Sigmoid colon (tissue), 7 donors: Measurements from ENCODE around the gene HECTD1. TPM values are rescaled to one million over a fixed set of nuclear protein-coding genes. Genes with fewer than 3 reads are reported as not detected.
A peak's percentile ranks its signal among the peaks of the same experiment; 100 is the strongest.
"Not testable (repeated sequence)": the region's sequence is repeated elsewhere in the genome, so short reads cannot be mapped to it uniquely, and the experiment has no call there.

ENCODE experiments used
- DNase-seq: peaks from one replicate; pipeline ENCODE4 v3.0.0-alpha.2; 2019
- H3K27ac ChIP-seq, 4 donors: fragments of 200-600 bp; sonication (generic); one replicate each; pipeline ENCODE4 v1.5.1; 2016 to 2019; ENCODE audit warnings: mild to moderate bottlenecking in 1 of 4
- H3K27me3 ChIP-seq, 3 donors: fragments of 200-600 bp; sonication (generic); one replicate each; pipeline ENCODE4 v1.5.1; 2019; ENCODE audit warnings: mild to moderate bottlenecking in 1 of 3
- H3K36me3 ChIP-seq, 4 donors: fragments of 200-600 bp; sonication (generic); one replicate each; pipeline ENCODE4 v1.5.1; 2016 to 2019
- H3K4me1 ChIP-seq, 4 donors: fragments of 200-600 bp; sonication (generic); one replicate each; pipeline ENCODE4 v1.5.1; 2017 to 2019
- H3K4me3 ChIP-seq, 4 donors: fragments of 200-600 bp; sonication (generic); one replicate each; pipeline ENCODE4 v1.5.1; 2017 to 2019; ENCODE audit warnings: mild to moderate bottlenecking in 2 of 4, moderate library complexity in 1 of 4
- H3K9me3 ChIP-seq, 4 donors: fragments of 200-600 bp in 3 of 4; sonication (generic) in 3 of 4; one replicate each; pipeline versions ENCODE4 v1.5.1 to v1.6.1; 2013 to 2019
- CTCF ChIP-seq, 4 experiments: fragments of 450-650 bp in 3 of 4; fragments of 200-600 bp in 1 of 4; IDR thresholded peaks; one replicate each; pipeline ENCODE4 v1.5.1; 2016 to 2019; ENCODE audit warnings: antibody characterized with exemption in 4 of 4, mild to moderate bottlenecking in 3 of 4, moderate library complexity in 2 of 4
- EP300 ChIP-seq, 4 donors: sonication (generic); formaldehyde crosslinking; IDR thresholded peaks; one replicate each; pipeline ENCODE4 v1.6.1; 2017; ENCODE audit warnings: antibody characterized with exemption in 4 of 4
- POLR2A ChIP-seq, 2 donors: fragments of 450-650 bp; IDR thresholded peaks; one replicate each; pipeline ENCODE4 v1.6.1; 2016; ENCODE audit warnings: antibody characterized with exemption in 2 of 2, mild to moderate bottlenecking in 2 of 2, moderate library complexity in 2 of 2
- POLR2AphosphoS5 ChIP-seq, 4 donors: sonication (generic); formaldehyde crosslinking; IDR thresholded peaks; one replicate each; pipeline ENCODE4 v1.6.1; 2017; ENCODE audit warnings: antibody characterized with exemption in 4 of 4
- WGBS, 2 donors: extraction: QIAGEN DNeasy Blood & Tissue Kit; methylation state at CpG; one replicate each; pipeline ENCODE4 v1.1.7; 2013; 5-methylcytosine and 5-hydroxymethylcytosine counted together
- intact Hi-C: fragments of 100-400 bp; cut with DNase I; formaldehyde crosslinking; loops from one replicate; pipeline ENCODE4 v1.15.1; 2023
- polyA plus RNA-seq, 3 donors: library from polyadenylated mRNA; stranded (reverse); fragments of 200-250 nt; gene quantifications; one replicate each; pipeline ENCODE4 v1.2.3, GENCODE V29; 2013
- small RNA-seq, 3 donors: library from RNA; depleted of rRNA; stranded (forward); fragments of <200 nt; gene quantifications; one replicate each; pipeline ENCODE3, GENCODE V24; 2016
- total RNA-seq, 4 donors: library from RNA; depleted of rRNA; stranded (reverse); fragments of >200 nt; gene quantifications; one replicate each; pipeline ENCODE4 v1.1.0, GENCODE V29; 2016
- donor health status: healthy with polysubstance abuse.
- donor health status: Bipolar disorder and iron deficiency.
- donor health status: healthy.

Gene HECTD1
- total and polyA plus RNA-seq, 7 donors = 30.0 to 186 (median 152) TPM

GRCh38 chr14:31052905-31053586 is 154.5 kb downstream of the HECTD1 start:
- H3K4me1 ChIP-seq = peaks cover 0 to 17% (median 9%) of the 10 kb centered on the region in 4 donors
- H3K27ac ChIP-seq = peak overlapping the region; percentile 23 to 41 (median 30)
- H3K9me3 ChIP-seq, H3K27me3 ChIP-seq, H3K36me3 ChIP-seq, H3K4me3 ChIP-seq, intact Hi-C loops: not testable (repeated sequence)
- peak in 2 of 4 donors; percentile 14 to 35 for TF ChIP-seq POLR2AphosphoS5 (IDR thresholded peaks at IDR 0.05)
- peak; percentile 85 for DNase-seq
- 77 to 83% methylated on average over 9 of the region's 9 CpGs for WGBS, 2 donors

GRCh38 chr14:31051511-31051910 is 156.1 kb downstream of the HECTD1 start:
- no peak for DNase-seq
- 69 to 79% methylated on average over 4 of the region's 4 CpGs for WGBS, 2 donors
- no peaks in the 10 kb centered on the region for H3K36me3 ChIP-seq
- intact Hi-C loops = no loop called here
- H3K27ac ChIP-seq = no peak overlapping the region
- no peaks in the 10 kb centered on the region for H3K27me3 ChIP-seq
- peaks cover 0 to 17% (median 9%) of the 10 kb centered on the region in 4 donors for H3K4me1 ChIP-seq
- H3K4me3 ChIP-seq = no peak overlapping the region
- no peaks in the 10 kb centered on the region for H3K9me3 ChIP-seq
- TF ChIP-seq POLR2A (IDR thresholded peaks at IDR 0.05) (no peak), CTCF (IDR thresholded peaks at IDR 0.05) (no peak), EP300 (IDR thresholded peaks at IDR 0.05) (no peak), POLR2AphosphoS5 (IDR thresholded peaks at IDR 0.05) (no peak)

GRCh38 chr14:31051023-31051422 is 156.6 kb downstream of the HECTD1 start:
- 91 to 93% methylated on average over 7 of the region's 7 CpGs for WGBS, 2 donors
- TF ChIP-seq EP300 (IDR thresholded peaks at IDR 0.05) (no peak), POLR2AphosphoS5 (IDR thresholded peaks at IDR 0.05) (no peak), CTCF (IDR thresholded peaks at IDR 0.05) (no peak), POLR2A (IDR thresholded peaks at IDR 0.05) (no peak)
- Histone ChIP-seq H3K4me3 (no peak overlapping the region), H3K27me3 (no peaks in the 10 kb centered on the region), H3K9me3 (no peaks in the 10 kb centered on the region), H3K36me3 (no peaks in the 10 kb centered on the region), H3K4me1 (peaks cover 0 to 17% (median 9%) of the 10 kb centered on the region in 4 donors), H3K27ac (no peak overlapping the region)
- no peak for DNase-seq
- intact Hi-C loops = no loop called here

Small RNA genes lying within 50 kb of the gene (small RNA-seq; reads per million reads assigned to genes)
- gene RF00019 (0 reads per million in 3 donors), gene RNU6-541P (0 reads per million in 3 donors)

Other genes starting within 250 kb of the HECTD1 start
- gene AP4S1, start 182.1 kb downstream of the HECTD1 start, total RNA-seq = 10 to 100 TPM; 13.8 to 29.1 (median 18.3) TPM
- gene AP4S1, start 182.1 kb downstream of the HECTD1 start, polyA plus RNA-seq = 1 to 10 TPM; 4.8 to 7.9 (median 6.5) TPM
- gene STRN3, start 181.4 kb downstream of the HECTD1 start, total RNA-seq = 10 to 100 TPM; 64.9 to 79.7 (median 71.3) TPM
- gene STRN3, start 181.4 kb downstream of the HECTD1 start, polyA plus RNA-seq = 10 to 100 TPM; 13.9 to 22.4 (median 19.2) TPM
- gene HEATR5A, start 212.8 kb upstream of the HECTD1 start, total RNA-seq = 10 to 100 TPM; 27.6 to 41.9 (median 36.0) TPM
- gene HEATR5A, start 212.8 kb upstream of the HECTD1 start, polyA plus RNA-seq = 10 to 100 TPM in 2 of 3 donors, 1 to 10 TPM in 1; 9.3 to 28.7 (median 10.2) TPM
- 10 to 100 TPM; 26.0 to 31.6 (median 27.6) TPM for gene DTD2, start 249.7 kb upstream of the HECTD1 start, total RNA-seq
- 10 to 100 TPM; 10.8 to 13.8 (median 11.6) TPM for gene DTD2, start 249.7 kb upstream of the HECTD1 start, polyA plus RNA-seq